ENCODE data around the gene DIAPH2.

DNA sequence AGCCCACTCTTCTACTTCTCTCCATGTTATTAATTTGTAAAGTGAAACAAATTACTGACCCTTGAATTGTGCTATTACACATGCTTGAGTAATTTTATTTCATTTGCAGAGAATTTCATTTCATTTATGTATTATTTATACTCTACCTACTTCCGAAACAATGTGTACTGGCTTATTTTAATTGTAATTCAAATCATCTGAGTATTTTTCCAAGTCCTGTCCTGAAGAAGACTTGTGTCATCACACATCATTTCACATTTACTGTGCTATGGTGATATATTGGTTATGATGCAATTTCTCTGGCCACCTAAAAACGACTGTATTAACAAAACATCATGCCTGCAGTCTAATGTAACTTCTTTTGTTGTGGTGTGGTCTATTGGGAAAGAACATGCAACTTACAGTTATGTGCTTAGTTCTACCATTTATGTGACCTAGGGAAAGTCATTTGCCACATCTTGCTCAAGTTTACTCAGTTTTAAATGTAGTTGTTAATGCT lies 583.6 kb downstream of the DIAPH2 start:
- TF ChIP-seq, protein P1, sequence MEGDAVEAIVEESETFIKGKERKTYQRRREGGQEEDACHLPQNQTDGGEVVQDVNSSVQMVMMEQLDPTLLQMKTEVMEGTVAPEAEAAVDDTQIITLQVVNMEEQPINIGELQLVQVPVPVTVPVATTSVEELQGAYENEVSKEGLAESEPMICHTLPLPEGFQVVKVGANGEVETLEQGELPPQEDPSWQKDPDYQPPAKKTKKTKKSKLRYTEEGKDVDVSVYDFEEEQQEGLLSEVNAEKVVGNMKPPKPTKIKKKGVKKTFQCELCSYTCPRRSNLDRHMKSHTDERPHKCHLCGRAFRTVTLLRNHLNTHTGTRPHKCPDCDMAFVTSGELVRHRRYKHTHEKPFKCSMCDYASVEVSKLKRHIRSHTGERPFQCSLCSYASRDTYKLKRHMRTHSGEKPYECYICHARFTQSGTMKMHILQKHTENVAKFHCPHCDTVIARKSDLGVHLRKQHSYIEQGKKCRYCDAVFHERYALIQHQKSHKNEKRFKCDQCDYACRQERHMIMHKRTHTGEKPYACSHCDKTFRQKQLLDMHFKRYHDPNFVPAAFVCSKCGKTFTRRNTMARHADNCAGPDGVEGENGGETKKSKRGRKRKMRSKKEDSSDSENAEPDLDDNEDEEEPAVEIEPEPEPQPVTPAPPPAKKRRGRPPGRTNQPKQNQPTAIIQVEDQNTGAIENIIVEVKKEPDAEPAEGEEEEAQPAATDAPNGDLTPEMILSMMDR (conservative IDR thresholded peaks at IDR 0.05; ENCODE audit: low read length), result no peak
- no peak for TF ChIP-seq EZH2phosphoT487 (IDR thresholded peaks at IDR 0.05; ENCODE audit: borderline replicate concordance)
